GM12873 (cell line): ENCODE measurements around the gene MAT2A.

Source experiments
- CTCF ChIP-seq: IDR thresholded peaks from 2 replicates; pipeline ENCODE4 v1.5.1; 2012; ENCODE audit warnings: low read depth, mild to moderate bottlenecking, moderate library complexity, low read length, control low read depth; ENCODE audit not compliant: insufficient read depth; ENCODE audit errors: missing control alignments

Gene MAT2A

GRCh38 chr2:85547089-85547858 lies 8.3 kb downstream of the MAT2A start:
- no peak for TF ChIP-seq CTCF

GRCh38 chr2:85547859-85548607 lies 9.1 kb downstream of the MAT2A start:
- no peak for TF ChIP-seq CTCF

GRCh38 chr2:85548608-85548900 lies 9.6 kb downstream of the MAT2A start:
- no peak for TF ChIP-seq CTCF

GRCh38 chr2:85549095-85549494 lies 10.1 kb downstream of the MAT2A start:
- TF ChIP-seq CTCF = no peak

GRCh38 chr2:85549826-85550225 lies 10.9 kb downstream of the MAT2A start:
- no peak for TF ChIP-seq CTCF

GRCh38 chr2:85550486-85550885 lies 11.5 kb downstream of the MAT2A start:
- no peak for TF ChIP-seq CTCF
